GM19025 (cell line): ENCODE results near the gene TMEM95.
A peak's percentile ranks its signal among the peaks of the same experiment; 100 is the strongest.
"Not testable (repeated sequence)": the region's sequence is repeated elsewhere in the genome, so short reads cannot be mapped to it uniquely, and the experiment has no call there.

Experiments used
- ATAC-seq: cut with Tn5 transposase; IDR thresholded peaks from one replicate; pipeline ENCODE4 v1.9.1; 2021; ENCODE audit warnings: mild to moderate bottlenecking, low read depth, moderate library complexity; ENCODE audit not compliant: unreplicated experiment

TMEM95 gene

GRCh38 chr17:7346761-7347614 lies 8.0 kb upstream of the TMEM95 start:
- no peak for ATAC-seq

GRCh38 chr17:7347630-7348477 lies 7.1 kb upstream of the TMEM95 start:
- no peak for ATAC-seq

GRCh38 chr17:7348478-7349242 lies 6.3 kb upstream of the TMEM95 start:
- no peak for ATAC-seq

- ATAC-seq: peak; percentile 65
Measured at GRCh38 chr17:7351665-7352502, 3.1 kb upstream of the TMEM95 start, which contains the start of gene KCTD11. Gene KCTD11 (plus strand): TSS chr17:7352162.

- ATAC-seq: no peak
Measured at GRCh38 chr17:7352503-7352889, 2.5 kb upstream of the TMEM95 start.

GRCh38 chr17:7352910-7353635 lies 1.9 kb upstream of the TMEM95 start:
- no peak for ATAC-seq

- no peak for ATAC-seq
Measured at GRCh38 chr17:7354262-7354843, 603 bp upstream of the TMEM95 start.

GRCh38 chr17:7355573-7355972 lies 617 bp downstream of the TMEM95 start:
- ATAC-seq: no peak

GRCh38 chr17:7356072-7356549 lies 1.2 kb downstream of the TMEM95 start:
- no peak for ATAC-seq

- ATAC-seq: no peak
Measured at GRCh38 chr17:7356756-7357155, 1.8 kb downstream of the TMEM95 start.

- no peak for ATAC-seq
Measured at GRCh38 chr17:7357381-7357780, 2.4 kb downstream of the TMEM95 start.

GRCh38 chr17:7361906-7362305 lies 7.0 kb downstream of the TMEM95 start:
- no peak for ATAC-seq

GRCh38 chr17:7363311-7363710 lies 8.4 kb downstream of the TMEM95 start:
- ATAC-seq: no peak

- ATAC-seq: not testable (repeated sequence)
Measured at GRCh38 chr17:7365963-7366362, 11.0 kb downstream of the TMEM95 start.

- ATAC-seq: no peak
Measured at GRCh38 chr17:7367083-7367482, 12.1 kb downstream of the TMEM95 start.

- no peak for ATAC-seq
Measured at GRCh38 chr17:7367918-7368598, 13.1 kb downstream of the TMEM95 start.

- ATAC-seq: not testable (repeated sequence)
Measured at GRCh38 chr17:7368599-7368994, 13.6 kb downstream of the TMEM95 start.

GRCh38 chr17:7369825-7370224 lies 14.9 kb downstream of the TMEM95 start:
- no peak for ATAC-seq
